Subcutaneous adipose tissue (tissue), 4 donors: Measurements from ENCODE around the gene ARL5C. TPM values are rescaled to one million over a fixed set of nuclear protein-coding genes. Genes with fewer than 3 reads are reported as not detected.

ENCODE experiments used
- CTCF ChIP-seq: fragments of 450-650 bp; IDR thresholded peaks from one replicate; pipeline ENCODE4 v1.5.1; 2016; ENCODE audit warnings: low read depth, mild to moderate bottlenecking, control low read depth, antibody characterized with exemption, moderate library complexity
- total RNA-seq, 4 donors: library from RNA; depleted of rRNA; stranded (reverse); fragments of >200 nt; gene quantifications; one replicate each; pipeline ENCODE4 v1.1.0, GENCODE V29; 2016

ARL5C gene, protein sequence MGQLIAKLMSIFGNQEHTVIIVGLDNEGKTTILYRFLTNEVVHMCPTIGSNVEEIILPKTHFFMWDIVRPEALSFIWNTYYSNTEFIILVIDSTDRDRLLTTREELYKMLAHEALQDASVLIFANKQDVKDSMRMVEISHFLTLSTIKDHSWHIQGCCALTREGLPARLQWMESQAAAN
- total RNA-seq = not detected

- TF ChIP-seq CTCF = no peak
Observed at GRCh38 chr17:39165841-39166349, at the start of gene ARL5C. ARL5C (minus strand) TSS chr17:39166161; CDS start chr17:39165760, 401 bp downstream.

DNA sequence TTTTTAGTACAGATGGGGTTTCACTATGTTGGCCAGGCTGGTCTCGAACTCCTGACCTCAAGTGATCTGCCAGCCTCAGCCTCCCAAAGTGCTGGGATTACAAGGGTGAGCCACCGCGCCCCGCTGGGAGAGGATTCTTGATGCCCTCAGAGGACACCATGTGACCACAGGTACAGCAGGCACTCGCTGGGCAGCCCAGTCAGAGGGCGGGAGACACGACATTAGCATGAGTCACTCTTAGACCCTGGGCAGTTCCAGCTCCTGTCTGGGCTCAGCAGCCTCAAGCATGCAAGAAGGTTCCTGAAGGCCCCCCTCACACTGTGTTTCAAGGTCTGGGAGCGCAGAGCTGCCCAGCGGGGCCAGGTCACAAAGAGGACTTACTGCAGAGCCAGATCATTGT lies 47.9 kb upstream of the ARL5C start:
- no peak for TF ChIP-seq CTCF

- TF ChIP-seq CTCF = no peak
Observed at GRCh38 chr17:39212841-39213480, 47.0 kb upstream of the ARL5C start.

DNA sequence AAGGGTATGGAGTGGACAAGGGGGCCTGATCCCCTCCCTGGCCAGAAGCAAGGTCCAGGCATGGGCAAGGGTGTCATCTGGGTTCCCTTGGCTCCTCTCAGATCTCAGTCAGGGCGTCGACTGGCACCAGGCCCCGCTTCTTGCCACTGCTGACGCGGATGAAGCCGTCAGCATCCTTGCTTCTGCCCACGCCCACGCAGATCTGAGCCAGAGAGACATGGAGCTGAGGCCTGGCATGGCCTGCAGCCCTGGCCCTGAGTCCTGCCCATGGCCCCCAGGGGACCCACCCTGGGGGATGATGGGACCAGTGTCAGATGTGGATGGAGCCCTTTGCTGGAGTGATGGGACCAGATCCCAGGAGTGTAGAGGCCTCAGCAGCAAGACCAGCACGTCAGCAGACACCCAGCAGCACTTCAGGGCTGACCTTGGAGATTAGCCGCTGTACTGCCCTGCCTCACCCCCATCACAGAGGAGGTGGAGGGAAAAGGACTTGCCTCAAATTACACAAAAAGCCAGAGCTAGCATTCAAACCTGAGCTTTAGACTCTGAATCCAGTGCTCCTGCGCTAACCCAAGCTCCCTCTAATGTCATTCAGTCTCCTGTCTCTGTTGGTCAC lies 46.3 kb upstream of the ARL5C start:
- no peak for TF ChIP-seq CTCF

GRCh38 chr17:39210093-39210434 lies 44.1 kb upstream of the ARL5C start:
- no peak for TF ChIP-seq CTCF

GRCh38 chr17:39209317-39210092 lies 43.5 kb upstream of the ARL5C start:
- no peak for TF ChIP-seq CTCF

DNA sequence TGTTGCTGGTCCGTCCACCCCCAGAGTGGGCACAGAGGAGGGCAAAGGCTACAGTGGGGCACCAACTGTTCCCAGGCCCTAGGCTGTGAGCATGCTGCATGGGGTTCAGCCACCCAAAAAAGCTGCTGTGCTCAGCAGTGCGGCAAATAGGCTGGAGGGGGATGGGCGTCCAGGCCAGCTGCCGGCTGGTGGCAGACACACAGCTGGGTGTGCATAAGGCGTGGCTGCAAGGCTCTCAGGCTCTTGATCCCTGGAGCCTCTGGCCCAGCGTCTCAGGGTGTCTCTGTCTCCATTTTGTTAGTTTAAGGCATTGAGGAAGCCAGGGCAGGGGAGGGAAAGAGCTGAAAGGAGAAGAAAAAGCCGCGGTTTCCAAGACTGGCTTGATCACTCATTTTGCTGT lies 42.9 kb upstream of the ARL5C start:
- TF ChIP-seq CTCF = no peak
